ENCODE results near the gene CPNE9.

DNA sequence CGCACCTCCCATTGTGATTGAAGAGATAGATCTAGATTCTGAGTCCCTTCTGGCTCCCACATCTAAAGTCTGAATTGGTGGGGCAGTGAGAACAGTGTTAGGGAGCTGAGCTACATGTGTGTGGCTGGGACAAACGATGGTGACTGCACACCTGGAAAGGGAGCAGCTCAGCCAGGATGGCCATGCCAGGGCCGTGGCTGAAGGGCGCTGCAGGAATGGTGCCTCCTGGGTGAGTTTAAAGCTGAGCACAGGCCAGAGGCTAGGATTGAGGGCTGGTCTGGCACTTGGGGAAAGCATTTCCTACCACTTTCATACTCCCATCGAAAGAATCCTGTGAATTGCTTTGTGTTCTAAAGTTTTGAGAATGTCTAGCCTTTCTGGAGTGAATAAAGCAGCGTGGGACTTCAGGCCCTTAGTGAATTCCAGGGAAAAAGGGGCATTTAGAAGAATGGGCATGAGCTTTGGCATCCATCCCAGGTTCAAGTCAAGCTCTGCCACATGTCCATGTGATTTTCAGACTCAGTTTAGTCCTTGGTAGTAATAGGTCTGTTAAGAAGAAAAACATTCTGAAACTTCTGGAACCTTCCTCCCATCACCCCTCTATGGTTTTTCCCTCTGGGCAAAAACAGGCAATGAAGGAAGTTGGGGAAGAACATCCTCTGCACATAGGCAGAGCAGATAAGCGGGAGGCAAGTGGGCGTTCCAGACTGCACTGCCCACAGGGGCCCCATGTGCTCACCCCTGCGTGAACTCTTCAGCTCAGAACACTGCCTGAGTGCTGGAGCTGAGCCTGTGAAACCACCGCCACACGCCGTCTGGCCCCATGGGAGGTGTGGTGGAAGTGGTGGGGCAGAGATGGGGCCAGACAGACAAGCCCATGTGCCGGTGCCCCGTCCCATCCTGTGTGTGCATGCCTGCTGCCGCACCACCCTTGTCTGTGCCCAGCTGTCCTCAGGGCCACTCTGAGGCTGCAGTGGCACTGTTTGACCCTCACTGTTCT lies 12.9 kb upstream of the CPNE9 start:
- TF ChIP-seq, protein P1, sequence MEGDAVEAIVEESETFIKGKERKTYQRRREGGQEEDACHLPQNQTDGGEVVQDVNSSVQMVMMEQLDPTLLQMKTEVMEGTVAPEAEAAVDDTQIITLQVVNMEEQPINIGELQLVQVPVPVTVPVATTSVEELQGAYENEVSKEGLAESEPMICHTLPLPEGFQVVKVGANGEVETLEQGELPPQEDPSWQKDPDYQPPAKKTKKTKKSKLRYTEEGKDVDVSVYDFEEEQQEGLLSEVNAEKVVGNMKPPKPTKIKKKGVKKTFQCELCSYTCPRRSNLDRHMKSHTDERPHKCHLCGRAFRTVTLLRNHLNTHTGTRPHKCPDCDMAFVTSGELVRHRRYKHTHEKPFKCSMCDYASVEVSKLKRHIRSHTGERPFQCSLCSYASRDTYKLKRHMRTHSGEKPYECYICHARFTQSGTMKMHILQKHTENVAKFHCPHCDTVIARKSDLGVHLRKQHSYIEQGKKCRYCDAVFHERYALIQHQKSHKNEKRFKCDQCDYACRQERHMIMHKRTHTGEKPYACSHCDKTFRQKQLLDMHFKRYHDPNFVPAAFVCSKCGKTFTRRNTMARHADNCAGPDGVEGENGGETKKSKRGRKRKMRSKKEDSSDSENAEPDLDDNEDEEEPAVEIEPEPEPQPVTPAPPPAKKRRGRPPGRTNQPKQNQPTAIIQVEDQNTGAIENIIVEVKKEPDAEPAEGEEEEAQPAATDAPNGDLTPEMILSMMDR (IDR thresholded peaks at IDR 0.05; ENCODE audit: low read length): no peak
- no peak for TF ChIP-seq EZH2 (IDR thresholded peaks at IDR 0.05; ENCODE audit: borderline replicate concordance, low read length)
